Omental fat pad (tissue), 4 donors: ENCODE measurements around the gene CSNK1A1L. TPM values are rescaled to one million over a fixed set of nuclear protein-coding genes. Genes with fewer than 3 reads are reported as not detected.

ENCODE experiments used
- ATAC-seq: fragments of 150-250 bp; one replicate; pipeline ENCODE4 v1.9.1; 2016; ENCODE audit warnings: mild to moderate bottlenecking, moderate library complexity; ENCODE audit not compliant: low FRiP score
- DNase-seq: peaks from one replicate; pipeline ENCODE4 v3.0.0-alpha.2; 2019; ENCODE audit warnings: low spot score
- total RNA-seq, 4 donors: library from RNA; depleted of rRNA; stranded (reverse); fragments of >200 nt; gene quantifications; one replicate each; pipeline ENCODE4 v1.1.0, GENCODE V29; 2016
- TF ChIP-seq, protein P1 (sequence below), 3 donors: fragments of 450-650 bp; IDR thresholded peaks; one replicate each; pipeline ENCODE4 v1.5.1; 2016 to 2017; ENCODE audit warnings: antibody characterized with exemption in 3 of 3, mild to moderate bottlenecking in 3 of 3, moderate library complexity in 2 of 3

CSNK1A1L gene
- total RNA-seq, 4 donors from 2014 or later = not detected

DNA sequence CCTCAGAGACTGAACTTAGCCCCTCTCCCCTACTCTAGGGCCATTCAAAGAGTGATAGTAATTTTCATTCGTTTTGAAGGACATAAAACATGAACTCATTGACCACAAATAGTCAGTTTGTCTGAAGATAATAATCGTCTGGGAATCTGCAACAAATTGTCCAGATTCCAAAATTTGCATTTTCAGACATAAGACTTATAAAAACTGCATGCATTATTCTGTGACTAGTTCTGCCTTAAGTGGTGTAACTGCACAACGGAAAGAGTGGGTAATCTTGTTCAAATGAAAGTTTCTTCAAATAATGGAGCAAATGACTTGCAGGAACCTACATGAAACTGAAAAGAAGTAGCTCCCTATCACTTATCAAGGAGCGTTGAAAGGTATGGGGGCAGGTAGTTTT, 8.4 kb downstream of the CSNK1A1L start:
- TF ChIP-seq, protein P1, sequence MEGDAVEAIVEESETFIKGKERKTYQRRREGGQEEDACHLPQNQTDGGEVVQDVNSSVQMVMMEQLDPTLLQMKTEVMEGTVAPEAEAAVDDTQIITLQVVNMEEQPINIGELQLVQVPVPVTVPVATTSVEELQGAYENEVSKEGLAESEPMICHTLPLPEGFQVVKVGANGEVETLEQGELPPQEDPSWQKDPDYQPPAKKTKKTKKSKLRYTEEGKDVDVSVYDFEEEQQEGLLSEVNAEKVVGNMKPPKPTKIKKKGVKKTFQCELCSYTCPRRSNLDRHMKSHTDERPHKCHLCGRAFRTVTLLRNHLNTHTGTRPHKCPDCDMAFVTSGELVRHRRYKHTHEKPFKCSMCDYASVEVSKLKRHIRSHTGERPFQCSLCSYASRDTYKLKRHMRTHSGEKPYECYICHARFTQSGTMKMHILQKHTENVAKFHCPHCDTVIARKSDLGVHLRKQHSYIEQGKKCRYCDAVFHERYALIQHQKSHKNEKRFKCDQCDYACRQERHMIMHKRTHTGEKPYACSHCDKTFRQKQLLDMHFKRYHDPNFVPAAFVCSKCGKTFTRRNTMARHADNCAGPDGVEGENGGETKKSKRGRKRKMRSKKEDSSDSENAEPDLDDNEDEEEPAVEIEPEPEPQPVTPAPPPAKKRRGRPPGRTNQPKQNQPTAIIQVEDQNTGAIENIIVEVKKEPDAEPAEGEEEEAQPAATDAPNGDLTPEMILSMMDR (IDR thresholded peaks at IDR 0.05) = no peak
- no peak for ATAC-seq

DNA sequence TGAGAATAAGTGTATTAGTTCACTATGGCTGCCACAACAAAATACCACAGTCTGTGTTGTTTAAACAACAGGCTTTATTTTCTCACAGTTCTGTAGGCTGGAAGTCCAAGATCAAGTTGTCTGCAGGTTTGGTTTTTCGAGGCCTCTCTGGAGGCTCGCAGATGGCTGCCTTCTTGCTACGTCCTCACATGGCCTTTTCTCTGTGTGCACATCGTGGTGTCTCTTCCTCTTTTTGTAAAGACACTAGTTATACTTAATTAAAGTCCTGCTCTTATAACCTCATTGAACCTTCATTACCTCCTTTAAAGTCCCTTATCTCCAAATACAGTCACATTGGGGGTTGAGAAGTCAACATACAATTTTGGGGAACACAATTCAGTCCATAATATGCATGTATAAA, 10.6 kb downstream of the CSNK1A1L start:
- no peak for ATAC-seq
- TF ChIP-seq, protein P1 (IDR thresholded peaks at IDR 0.05) = no peak
- DNase-seq = no peak

More for the DNA sequence above, 8.4 kb downstream of the CSNK1A1L start:
- DNase-seq = no peak

DNA sequence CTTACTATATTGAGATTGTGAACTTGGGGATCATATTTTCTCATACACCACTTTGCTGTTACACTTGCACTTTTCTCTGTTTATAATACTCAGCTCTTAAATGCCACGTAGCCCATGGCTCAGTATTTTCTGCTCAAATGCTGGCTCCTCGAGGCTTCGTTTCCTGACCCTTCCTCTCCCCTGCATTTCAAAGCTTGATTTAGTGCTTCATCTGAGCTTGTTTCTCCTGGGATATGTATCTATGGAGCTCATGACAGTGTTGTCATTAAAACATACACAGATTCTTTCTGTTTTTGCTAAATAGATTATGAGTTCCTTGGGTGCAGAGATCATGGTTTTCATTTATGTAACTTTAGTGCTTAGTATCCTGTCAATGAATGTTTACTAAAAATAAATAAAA, 11.4 kb downstream of the CSNK1A1L start:
- no peak for ATAC-seq
- no peak for DNase-seq
- TF ChIP-seq, protein P1 (IDR thresholded peaks at IDR 0.05) = no peak

DNA sequence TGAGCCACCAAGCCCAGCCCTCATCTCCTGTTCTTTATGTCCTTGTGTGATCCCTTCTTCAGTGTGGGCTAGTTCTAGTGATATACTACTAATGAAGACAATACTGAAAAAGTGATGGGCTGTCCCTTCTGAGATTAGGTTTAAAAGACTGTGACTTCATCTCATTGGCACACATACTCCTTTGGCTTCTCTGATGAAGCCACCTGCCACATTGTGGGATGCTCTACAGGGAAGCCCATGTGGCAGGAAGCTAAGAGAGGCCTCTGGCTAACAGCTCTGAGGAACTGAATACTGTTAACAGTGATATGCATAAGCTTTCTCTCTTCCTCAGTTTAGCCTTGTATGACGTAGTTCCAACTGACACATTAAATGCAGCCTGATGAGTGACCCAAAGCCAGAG, 13.6 kb downstream of the CSNK1A1L start:
- TF ChIP-seq, protein P1 (IDR thresholded peaks at IDR 0.05) = no peak
- DNase-seq (no peak), ATAC-seq (no peak)

DNA sequence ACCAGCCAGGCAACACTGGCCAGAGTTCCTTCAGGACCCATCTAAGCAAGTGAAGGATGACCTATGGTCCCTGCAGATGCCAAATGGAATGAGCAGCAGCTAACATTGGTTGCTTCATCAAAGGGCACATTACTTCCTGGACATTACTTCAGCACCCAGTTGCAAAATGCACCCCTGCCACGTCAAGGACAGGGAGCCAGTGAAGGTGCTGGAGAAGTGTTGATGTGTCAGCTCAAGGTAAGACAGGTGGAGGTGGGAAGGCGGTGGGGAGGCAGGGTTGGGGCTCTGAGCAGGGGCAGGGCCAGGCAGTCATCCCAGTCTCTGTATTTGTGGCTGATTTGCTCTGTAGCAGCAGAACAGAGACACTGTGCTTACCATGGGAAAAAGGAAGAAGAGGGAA, 14.6 kb downstream of the CSNK1A1L start:
- TF ChIP-seq, protein P1 (IDR thresholded peaks at IDR 0.05) = no peak
- ATAC-seq = no peak
- no peak for DNase-seq

DNA sequence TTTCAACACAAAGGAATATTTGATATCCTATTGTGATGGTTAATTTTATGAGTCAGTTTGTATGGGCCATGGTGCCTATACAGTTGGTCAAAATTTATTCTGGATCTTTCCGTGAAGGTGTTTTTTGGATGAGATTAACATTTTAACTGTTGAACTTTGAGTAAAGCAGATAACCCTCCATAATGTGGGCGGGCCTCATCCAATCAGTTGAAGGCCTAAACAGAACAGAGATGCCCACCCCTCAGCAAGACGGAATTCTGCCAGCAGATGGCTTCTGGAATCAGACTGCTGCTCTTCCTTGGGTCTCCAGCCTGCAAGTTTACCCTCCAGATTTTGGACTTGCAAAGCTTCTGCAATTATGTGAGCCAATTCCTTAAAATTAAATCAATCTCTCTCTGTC, 16.0 kb downstream of the CSNK1A1L start:
- TF ChIP-seq, protein P1 (IDR thresholded peaks at IDR 0.05) = no peak
- no peak for ATAC-seq

DNA sequence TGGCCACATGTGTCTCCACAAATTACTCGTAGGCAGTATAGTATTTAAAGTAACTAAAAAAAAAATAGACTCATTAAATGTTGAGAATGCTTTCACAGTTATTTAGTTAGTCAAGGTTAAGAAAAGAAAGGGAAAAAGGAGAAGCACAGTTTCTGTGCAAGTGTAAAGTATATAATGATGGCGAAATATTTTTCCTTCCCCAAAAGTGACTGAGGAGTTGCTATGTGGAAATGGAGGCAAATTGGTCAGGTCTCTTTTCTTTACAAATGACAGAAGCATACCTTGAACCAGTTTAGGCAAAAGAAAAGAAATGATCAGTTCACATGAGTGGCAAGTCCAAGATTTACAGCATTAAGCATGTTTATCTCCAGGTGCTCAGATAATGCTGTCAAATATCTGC, 18.0 kb downstream of the CSNK1A1L start:
- DNase-seq = no peak
- no peak for ATAC-seq
- TF ChIP-seq, protein P1 (IDR thresholded peaks at IDR 0.05) = no peak

More for the DNA sequence above, 16.0 kb downstream of the CSNK1A1L start:
- DNase-seq = no peak
